Stimulated activated naive CD4-positive, alpha-beta T cell treated with Interleukin-2 at 50 U/mL for 16 hours (primary cell): Measurements from ENCODE around the gene RNF40.
"Not testable (repeated sequence)": the region's sequence is repeated elsewhere in the genome, so short reads cannot be mapped to it uniquely, and the experiment has no call there.

ENCODE experiments used
- DNase-seq: peaks from one replicate; lab custom pipeline; 2025; lab: John Stamatoyannopoulos, UW

The RNF40 gene

GRCh38 chr16:30782486-30783279, 20.6 kb downstream of the RNF40 start:
- DNase-seq, result no peak

- no peak for DNase-seq
These were observed 21.4 kb downstream of the RNF40 start for GRCh38 chr16:30783280-30784109.

- DNase-seq, result no peak
These were observed 22.1 kb downstream of the RNF40 start for GRCh38 chr16:30784215-30784614.

GRCh38 chr16:30785126-30786106, 23.3 kb downstream of the RNF40 start:
- DNase-seq, result no peak

GRCh38 chr16:30786115-30786935, 24.2 kb downstream of the RNF40 start:
- DNase-seq, result no peak

GRCh38 chr16:30786936-30787612, 25.0 kb downstream of the RNF40 start, which contains the start of gene ZNF629:
Gene ZNF629, minus strand, starts transcription at chr16:30787205. Its CDS starts 2,723 bp downstream, at chr16:30784482.
- DNase-seq, result no peak

DNA sequence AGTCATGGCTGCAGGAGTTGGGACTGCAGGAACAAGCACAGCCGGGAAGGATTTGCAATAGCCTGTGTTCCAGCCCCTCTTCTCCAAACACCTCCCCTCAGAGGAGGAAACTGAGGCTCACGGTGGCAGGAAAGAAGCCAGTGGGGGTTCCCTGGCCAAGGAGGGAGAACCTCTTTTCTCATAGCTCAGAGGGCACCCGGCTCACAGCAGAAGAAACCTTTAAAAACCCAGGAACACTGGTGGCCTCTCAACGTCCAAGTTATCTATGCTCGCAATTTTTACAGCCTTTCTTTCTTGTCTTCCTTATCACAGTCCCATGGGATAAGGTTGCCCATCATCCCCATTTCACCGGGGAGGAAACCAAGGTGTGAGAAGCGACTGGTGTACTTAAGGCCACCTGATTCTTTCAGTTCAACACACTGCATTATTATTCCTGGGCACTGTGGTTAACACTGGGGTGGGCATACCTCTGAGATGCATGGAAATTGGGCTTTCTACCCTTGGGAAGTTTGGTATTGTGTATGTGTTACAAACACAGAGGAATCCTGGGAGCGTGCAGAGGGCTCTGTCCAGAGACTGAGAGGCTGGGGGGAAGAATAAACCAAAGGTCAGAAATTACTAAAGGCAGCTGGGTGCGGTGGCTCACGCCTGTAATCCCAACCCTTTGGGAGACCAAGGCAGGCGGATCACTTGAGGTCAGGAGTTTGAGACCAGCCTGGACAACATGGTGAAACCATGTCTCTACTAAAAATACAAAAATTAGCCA, 25.7 kb downstream of the RNF40 start:
- DNase-seq, result no peak

DNA sequence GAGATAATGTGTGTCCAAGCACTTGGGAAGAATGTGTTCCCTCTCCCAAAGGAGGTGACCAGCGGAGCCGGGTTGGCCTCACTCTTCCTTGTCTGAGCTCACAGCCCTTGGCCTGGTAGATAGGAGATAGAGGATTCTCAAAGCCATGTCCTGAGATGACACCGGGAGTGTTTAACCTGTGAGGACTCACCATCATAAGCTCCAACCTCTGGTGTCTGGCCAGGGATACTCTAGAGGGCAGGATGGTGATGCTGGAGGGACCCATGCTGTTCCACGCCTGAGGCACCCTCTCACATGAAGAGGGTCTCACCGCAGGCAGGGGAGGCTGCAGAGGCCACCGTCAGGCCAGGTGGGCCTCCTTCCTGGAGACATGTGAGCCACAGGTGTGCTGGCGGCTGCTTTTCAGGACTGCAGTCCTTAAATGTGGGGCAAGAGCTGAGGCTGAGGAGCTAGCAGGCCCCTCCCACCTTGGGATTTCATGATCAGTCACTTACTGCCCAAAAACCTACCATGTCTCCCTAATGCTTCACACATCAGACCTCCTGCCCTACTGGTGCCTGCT, 31.5 kb downstream of the RNF40 start:
- DNase-seq, result no peak

DNA sequence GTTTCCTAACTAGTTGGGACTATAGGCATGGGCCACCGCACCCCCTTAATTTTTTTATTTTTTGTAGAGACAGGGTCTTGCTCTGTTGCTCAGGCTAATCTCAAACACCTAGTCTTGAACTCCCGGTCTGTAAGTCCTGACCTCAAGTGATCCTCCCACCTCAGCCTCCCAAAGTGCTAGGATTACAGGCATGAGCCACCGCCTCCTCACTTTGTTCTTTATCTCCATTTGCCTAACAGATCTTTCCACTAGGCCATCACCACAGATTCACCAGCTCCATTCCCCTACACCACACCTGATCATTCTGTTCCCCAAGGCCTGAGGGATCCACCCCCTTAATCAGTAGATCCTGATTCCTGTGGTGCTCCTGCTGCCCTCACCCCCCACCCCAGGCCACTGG, 32.5 kb downstream of the RNF40 start:
- DNase-seq, result no peak

DNA sequence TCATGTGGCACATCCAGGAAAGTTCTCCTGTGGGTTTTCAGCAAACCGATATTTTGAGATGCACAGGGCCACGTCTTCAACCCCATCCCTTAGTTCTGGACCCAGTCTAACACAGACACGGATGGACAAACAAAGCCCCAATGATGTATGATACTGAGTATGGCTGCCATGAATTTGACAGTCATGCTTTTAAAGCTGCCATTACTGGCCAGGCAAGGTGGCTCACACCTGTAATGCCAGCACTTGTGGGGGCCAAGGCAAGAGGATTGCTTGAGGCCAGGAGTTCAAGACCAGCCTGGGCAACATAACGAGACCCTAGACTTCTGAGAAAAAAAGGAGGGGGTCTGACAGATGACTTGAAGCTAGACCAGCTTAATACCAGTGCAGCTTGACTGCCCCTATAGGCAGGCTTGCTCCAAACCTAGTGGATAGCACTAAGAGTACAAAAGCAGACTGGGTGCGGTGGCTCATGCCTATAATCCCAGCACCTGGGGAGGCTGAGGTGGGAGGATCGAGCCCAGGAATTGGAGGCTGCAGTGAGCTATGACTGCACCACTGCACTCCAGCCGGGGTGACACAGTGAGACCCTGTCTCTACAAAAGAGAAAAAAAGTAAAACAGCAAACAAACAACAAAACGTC, 35.7 kb downstream of the RNF40 start:
- no peak for DNase-seq

- DNase-seq, result no peak
These were observed 40.8 kb downstream of the RNF40 start for GRCh38 chr16:30802936-30803335.

DNA sequence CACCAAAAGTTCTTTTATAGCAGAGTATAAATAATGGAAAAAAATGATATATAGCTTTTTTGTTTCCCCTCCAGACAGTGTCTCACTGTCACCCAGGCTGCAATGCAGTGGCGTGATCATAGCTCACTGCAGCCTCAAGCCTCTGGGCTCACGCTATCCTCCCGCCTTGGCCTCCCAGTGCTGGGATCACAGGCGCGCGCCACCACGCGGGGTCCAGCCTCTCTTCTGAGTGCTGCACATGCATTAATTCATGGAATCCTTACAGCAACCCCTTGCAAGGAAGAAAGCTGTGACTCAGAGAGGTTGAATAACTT, 42.9 kb downstream of the RNF40 start:
- no peak for DNase-seq

GRCh38 chr16:30805370-30806169, 43.4 kb downstream of the RNF40 start:
- peak; percentile 36 for DNase-seq

DNA sequence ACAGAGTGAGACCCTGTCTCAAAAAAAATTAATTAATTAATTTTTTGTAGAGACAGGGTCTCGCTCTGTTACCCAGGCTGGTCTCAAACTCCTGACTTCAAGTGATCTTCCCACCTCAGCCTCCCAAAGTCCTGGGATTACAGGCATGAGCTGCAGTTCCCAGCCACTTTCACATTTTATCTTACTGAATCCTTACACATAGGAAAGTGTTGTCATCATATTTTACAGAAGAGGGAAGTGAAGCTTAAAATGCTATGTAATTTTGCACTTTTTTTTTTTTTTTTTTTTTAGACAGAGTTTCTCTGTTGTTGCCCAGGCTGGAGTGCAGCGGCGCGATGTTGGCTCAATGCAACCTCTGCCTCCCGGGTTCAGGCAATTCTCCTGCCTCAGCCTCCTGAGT, 46.0 kb downstream of the RNF40 start:
- DNase-seq, result no peak

DNA sequence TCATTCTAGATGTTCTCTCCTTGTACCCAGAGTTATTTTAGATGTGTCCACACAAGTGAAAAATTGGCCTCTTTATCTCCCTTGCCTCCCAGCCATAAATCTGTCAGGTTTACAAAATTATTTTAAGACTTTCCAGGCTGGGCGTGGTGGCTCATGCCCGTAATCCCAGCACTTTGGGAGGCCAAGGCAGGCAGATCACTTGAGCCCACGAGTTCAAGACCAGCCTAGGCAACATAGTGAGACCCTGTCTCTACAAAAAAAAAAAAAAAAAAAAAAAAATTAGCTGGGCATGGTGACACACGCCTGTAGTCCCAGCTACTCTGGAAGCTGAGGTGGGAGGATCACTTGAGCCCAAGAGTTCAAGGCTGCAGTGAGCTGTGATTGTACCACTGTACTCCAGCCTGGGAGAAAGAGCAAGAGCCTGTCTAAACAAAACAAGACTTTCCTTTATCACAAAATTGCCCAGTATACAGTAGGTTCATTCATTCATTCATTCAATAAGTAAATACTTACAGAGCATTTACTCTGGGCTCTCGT, 46.8 kb downstream of the RNF40 start:
- not testable (repeated sequence) for DNase-seq

GRCh38 chr16:30809675-30810074, 47.6 kb downstream of the RNF40 start:
- DNase-seq, result not testable (repeated sequence)

GRCh38 chr16:30813821-30814189, 51.7 kb downstream of the RNF40 start:
- no peak for DNase-seq

DNA sequence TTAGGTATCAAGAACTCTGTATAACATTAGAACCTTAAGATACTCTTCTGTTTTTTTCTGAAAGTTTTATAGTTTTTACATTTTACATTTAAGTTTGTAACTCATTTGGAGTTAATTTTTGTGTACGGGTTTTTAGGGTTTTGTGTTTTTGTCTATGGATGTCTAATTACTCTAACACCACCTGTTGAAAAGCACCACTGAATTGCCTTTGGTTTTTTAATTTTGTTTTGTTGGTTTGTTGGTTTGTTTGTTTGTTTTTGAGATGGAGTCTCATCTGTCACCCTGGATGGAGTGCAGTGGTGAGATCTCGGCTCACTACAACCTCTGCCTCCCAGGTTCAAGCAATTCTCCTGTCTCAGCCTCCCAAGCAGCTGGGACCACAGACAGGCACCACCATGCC, 54.6 kb downstream of the RNF40 start:
- no peak for DNase-seq
